NCI-H460 (cell line): ENCODE measurements around the gene CHST11. TPM values are rescaled to one million over a fixed set of nuclear protein-coding genes. Genes with fewer than 3 reads are reported as not detected.
A peak's percentile ranks its signal among the peaks of the same experiment; 100 is the strongest.

Experiments
- DNase-seq: peaks from one replicate; pipeline ENCODE4 v3.0.0-alpha.2; 2016; ENCODE audit warnings: low read depth; ENCODE audit errors: extremely low read depth
- total RNA-seq: library from RNA; depleted of rRNA; stranded (reverse); fragments of >200 nt; shearing (Covaris generic); gene quantifications from 2 replicates; pipeline ENCODE4 v1.2.3, GENCODE V29; 2014

The CHST11 gene
- total RNA-seq, 1 experiment from 2014 or later = 2.9 TPM

DNA sequence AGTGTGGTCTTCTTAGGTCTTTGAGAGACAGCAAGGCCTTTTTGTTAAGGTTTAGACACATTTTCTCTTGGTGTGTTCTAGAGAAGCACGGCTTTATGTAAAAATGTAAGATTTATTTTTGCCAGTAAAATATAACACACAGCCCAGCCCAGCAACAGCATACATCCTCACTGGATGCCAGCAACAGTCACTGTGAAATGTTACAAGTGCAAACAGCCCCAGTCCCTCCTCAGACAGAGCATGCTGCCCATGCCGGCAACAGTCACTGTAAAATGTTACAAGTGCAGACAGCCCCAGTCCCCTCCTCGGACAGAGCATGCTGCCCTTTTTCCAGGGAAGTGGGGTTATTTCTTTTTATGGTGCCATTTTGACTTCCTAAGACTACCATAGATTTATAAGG lies 207.6 kb downstream of the CHST11 start:
- no peak for DNase-seq

DNA sequence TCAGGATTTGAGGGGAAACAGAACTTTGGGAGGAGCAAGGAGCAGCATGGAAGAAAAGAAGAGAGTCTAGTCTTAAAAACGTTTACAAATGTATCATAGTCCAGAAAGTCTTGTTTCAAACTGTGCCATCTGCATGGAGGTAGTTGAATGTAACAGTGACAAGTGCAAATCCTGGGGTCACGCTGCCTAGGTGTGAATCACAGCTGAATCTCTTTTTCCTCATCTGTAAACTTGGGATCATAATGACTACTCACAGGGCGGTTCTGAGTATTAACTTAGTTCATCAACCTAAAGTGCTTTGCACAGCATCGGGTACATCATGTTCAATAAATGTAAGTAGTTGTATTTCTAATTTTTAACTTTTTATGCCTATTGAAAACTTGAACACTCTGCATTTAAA lies 208.5 kb downstream of the CHST11 start:
- DNase-seq = no peak

DNA sequence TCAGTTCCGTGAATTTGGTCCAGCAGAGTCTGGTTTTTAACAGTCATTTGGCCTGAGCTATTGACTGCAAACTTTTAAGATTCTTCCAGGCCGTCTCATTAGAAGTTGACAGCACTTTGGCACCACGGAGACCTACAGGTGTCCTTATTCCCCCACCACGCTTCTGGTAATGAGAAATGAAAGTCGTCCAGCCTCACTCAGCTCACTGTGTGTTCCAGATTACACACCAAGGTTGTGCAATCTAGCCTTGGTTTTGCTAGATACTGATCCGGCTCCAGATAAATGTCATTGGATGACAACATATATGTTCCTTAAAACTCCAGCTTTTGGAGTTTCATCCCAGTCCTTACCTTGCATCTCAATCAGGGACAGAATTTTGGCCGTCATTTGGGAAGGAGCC lies 210.4 kb downstream of the CHST11 start:
- no peak for DNase-seq

DNA sequence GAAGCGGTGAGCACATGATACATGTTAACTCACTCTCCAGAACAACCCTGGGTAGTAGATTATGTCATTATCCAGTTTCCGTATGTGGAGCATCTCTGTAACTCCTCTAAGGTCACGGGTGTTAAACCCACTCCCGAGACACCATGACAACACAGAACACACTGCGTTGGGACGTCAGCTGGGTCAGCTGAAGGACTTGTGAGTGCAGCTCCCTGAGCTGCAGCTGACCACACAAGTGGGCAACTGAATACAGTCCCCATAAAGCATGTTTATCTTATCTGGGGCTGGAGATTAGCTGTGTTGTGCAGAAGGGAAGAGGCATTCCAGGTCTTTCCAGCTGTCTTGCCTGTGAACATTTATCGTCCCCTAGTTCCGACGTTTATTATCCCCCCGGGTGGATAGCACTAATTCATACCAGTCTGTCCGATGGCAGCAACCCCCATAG lies 211.5 kb downstream of the CHST11 start:
- DNase-seq = no peak

DNA sequence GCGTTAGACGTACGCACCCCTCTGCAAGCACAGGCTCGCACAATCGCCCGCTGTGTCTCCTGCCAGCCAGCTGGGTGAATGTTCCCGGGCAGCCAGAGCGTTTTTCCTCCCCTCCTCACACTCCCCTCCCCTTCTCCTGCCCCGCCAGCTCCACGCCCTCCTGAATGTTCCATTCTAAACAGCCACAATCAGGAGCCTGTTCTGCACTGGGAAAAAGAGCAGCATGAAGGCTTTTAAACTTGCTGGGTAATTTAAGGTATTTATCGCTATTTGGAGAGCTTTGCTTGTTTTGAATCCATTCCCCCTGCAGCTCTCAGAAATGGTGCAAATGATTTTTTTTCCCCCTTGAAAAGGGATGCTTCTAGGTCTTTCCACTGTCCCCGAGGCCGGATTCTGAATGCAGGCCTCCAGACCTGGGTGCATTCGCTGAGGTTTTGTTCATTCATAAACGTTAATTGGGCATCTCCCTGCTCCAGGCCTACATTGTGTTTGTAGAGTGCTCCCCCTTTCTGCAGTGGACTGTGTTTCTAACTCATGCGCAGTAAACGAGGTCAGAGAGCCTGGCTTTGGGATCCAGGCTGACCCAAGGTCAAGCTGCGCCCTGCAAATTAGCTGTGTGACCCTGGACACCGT lies 212.5 kb downstream of the CHST11 start:
- DNase-seq = peak; percentile 29

DNA sequence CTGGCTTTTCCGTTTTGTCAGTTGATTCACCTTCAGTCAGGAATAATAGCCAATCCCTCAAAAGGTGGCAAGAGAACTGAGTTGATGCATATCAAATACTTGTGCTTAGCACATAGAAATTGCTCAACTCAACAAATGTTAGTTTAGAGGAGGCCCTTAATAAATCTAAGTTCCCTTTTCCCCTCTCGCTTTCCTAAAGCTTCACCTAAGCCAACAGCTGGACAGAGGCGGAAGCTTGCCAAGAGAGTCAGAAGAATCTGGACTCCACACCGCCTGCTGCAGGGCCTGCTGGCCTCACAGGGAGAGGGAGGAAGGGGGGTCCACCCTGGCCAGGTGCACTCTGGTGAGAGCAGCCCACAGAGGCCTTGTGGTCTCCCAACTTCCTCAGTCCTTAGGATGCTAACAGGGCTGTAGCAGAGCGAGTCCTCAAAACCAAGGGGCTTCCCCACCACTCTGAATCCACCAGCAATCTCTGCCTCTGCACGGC lies 213.1 kb downstream of the CHST11 start:
- DNase-seq = no peak

DNA sequence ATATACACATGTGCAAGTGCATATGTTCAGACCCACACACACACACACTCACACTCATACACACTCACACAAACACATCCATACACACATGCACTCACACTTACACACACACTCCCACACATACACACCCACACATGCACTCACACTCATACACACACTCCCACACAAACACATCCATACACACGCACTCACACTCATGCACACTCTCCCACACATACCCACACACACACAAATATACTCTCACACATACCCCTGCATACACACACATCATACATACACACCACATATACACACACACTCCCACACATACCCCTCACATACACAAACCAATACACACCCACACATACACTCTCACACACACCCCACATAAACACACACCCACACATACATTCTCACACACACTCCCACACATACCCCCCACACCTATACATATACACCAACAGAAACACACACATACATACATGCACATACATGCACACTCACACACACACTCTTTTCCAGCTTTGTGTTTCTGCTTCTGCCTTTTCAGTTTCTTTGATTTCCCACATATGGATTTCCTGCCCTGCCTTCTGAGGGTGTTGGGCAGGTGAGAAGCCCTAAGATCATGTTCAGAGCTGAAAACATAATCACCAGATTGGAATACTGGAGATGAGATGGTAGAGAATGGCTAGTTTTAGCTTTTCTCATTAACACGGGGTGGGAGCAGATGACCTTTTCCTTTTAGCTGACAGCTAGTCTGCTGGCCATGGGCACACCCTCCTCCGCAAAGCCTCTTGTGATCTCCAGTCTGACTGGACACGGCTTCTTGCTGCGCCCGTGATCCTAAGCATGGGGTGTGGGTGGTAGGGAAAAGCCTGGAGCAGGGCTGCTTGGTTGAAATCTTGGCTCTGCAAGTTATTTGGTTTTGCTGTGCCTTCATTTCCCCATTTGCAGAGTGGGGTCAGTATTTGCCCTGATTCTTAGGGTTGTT lies 214.0 kb downstream of the CHST11 start:
- DNase-seq = peak; percentile 50

DNA sequence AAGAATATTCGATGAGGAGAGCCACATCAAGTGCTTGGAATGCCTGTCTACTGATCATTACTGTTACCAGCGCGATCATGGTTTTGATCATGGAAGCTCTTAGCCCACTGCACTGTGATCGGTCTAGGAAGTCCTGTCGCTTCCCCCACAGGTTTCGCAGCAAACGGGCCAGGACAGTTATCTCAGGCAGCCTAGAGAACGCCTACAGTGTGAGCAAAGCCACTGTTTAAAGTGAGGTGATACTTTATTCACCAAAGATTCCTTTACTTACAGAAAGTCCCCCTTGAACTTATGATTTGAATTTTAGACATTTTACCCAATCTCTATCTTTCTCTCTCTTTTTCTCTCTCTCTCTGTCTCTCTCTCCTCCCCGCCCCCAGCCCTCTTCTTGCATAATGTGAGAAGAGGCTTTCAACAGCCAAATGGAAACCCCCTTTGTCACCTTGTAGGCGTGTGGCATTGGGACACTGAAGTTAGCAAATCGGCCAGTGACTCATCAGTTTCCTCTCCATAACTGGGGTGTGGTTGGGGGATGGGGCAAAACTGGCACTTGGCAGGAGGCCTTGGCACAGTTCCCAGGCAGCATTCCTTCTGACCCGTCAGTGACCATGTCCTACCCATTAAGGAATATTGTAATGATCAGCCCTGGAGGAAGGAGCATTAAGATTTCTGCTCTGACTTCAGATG lies 214.8 kb downstream of the CHST11 start:
- peak; percentile 97 for DNase-seq

DNA sequence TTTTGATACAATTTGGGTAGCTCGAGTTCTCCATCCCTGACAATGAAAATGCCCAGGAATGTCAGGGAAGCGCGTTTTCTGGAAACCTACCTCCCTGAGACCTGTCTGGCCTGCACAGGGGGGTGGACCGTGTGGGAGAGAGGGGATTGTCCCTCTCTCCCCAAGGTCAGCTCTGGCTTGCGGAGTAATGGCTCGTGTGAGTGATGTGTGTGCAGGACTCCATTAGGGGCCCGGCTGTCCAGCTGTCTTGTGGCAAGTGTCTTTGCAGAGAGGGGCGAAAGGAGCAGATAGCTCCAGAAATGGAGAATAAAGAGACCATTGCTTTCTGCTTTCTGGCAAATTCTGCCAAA lies 215.3 kb downstream of the CHST11 start:
- no peak for DNase-seq

DNA sequence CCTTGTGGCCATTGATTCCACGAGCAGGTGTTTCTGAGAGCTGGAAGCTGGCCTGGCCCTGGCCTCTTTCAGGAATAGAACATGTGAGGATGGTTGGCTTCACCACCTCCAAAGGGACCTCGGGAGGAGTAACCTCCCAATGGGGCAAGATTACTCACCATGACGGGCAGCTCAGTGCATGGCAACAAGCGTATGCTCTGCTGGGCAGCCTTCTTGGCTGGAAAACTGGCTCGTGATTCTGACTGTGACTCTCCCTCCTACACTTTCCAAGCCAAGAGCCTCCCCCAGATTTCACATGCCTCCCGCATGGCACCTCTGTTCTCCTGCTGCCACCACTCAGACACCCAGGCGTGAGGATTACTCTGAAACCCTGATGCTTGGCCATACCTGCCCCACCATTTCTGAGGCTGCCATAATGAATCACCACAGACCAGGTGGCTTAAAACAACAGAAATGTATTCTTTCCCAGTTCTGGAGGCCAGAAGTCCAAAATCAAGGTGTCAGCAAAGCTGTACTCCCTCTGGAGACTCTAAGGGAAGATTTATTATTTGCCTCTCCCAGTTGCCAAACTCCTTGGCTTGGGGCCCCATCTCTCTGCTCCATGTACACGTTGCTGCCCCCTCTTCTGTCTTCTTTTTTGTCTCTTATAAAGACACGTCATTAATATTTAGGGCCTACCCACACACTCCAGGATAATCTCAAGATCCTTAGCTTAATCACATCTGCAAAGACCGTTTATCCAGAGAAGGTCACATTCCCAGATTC lies 215.9 kb downstream of the CHST11 start:
- no peak for DNase-seq

DNA sequence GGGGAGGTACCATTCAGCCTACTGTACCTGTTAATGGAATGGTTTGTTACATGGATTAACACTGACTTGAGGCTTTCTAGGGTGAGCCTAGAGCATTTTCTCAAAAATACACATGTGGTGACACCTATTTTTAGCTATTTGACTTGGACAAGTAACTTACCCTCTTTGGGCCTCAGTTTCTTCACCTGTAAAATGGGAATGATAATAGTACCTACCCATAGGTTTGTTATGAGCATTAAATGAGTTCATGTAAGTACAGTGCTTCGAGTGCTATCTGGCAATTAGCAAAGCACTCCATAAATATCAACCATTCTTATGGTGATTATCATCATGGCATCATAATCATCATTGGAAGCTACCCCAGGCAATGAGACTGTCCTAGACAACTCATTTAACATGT lies 216.5 kb downstream of the CHST11 start:
- no peak for DNase-seq

DNA sequence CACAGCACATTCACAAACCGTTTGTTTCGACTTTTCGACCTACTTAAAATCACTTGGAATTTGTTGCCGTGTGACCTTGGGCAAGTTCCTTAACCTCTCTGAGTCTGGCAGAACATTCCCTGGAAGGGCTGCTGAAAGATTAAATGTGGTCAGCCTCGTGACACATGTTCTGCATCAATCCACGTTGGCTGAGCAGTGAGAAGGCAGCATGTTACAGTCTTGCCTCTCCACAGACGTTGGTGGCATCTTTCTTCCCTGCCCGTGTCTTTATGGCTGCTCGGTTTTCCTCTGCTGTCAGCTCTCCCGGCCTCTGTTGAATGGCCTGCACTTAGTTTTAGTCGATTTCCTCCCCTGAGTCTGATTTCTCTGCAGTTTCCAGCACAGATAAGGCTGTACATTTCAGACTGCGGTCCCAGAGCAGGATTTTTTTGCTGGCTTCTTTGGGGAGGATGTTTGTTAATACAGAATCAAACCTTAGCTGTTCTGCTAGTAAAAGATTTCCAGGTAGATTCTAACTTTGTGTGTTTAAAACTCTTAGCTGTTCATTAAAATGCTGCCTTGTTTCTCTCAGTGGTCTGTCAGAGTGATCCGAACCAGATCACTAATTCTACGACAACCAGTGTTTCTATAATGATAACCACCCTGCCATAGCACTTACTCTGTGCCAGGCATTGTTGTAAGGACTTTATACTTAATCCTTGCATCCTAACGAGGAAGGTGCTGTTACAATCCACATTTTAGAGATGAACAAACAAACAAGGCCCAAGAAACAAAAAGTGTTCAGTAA lies 217.1 kb downstream of the CHST11 start:
- DNase-seq = no peak

DNA sequence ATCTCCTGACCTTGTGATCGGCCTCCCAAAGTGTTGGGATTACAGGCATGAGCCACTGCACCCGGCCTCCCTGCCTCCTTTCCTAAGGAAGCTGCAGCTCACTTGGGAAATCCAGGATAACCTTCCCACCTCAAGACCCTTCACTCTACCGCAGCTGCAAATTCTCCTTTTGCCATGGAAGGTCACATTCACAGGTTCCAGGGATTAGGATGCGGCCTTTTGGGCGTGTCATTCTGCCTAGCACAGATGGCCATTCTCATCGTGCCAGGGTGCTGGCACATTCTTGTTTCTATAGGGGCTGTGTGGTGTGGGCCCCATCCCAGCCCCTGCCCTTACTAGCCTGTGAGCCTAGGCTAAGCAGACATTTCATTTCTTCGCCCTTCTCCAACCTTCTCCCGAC lies 219.9 kb downstream of the CHST11 start:
- no peak for DNase-seq

DNA sequence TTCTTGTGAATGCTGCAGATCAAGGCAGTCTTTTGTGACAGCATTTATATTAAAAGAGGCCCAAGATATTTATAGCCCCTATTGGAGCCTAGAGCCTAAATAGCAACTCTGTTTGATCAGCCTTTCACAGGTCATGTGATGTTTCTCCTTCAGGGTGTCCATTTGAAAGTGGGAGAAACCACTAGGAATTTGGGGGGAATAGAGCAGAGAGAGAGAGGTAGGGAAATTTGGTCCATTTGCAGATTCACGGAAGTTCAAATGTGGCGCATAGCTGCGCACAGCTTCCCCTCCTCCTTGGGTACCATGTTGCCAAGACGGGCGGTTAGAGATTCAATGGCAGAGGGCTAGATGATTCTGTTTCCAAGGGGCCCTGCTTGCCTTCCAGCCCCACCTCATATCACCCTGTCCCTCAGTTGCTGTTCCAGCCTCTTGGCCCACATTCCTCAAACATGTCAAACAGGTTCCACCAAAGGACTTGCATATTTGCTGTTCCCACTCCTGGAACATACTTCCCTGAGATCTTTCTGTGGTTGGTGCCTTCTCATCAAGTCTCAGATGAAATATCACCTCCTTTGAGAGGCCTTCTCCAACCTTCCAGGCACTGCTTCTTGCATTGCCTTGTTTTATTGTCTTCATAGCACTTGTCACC lies 220.8 kb downstream of the CHST11 start:
- no peak for DNase-seq

DNA sequence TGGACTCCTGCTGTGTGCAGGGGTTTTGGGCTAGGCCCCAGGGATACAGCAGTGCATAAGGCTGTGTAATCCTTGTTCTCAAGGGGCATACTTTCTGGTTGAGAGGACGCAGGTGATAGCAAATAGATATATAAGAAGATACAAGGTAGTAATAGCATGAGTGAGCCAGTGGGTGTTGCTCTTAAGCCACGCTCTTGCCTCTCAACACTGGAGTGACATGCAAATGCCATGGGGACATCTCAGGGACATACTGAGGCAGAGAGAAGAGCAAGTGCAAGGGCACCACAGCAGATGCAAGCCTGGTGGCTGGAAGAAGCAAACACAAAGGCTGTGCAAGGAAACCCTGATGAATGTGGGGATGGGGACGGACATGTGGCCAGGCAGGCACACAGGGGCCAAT lies 223.3 kb downstream of the CHST11 start:
- DNase-seq = no peak

DNA sequence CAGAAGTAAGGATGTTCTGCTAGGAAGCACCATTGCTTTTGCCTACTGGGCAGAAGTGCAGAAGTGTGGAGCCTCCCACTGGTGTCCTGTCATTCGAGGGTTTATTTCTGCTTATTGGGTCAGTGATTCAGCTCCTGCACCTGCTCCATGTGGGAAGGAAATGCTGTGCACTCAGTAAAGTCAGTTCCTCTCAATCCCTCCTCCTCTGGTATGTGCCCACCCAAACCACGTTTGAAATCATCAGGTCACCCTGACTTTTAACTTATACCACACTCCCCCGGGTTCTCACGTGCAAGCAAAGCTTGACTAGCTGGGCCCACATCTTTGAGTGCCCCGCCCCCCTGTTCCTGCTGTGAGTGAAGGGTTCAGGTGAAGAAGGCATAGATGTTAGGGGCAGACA lies 223.7 kb downstream of the CHST11 start:
- DNase-seq = no peak

DNA sequence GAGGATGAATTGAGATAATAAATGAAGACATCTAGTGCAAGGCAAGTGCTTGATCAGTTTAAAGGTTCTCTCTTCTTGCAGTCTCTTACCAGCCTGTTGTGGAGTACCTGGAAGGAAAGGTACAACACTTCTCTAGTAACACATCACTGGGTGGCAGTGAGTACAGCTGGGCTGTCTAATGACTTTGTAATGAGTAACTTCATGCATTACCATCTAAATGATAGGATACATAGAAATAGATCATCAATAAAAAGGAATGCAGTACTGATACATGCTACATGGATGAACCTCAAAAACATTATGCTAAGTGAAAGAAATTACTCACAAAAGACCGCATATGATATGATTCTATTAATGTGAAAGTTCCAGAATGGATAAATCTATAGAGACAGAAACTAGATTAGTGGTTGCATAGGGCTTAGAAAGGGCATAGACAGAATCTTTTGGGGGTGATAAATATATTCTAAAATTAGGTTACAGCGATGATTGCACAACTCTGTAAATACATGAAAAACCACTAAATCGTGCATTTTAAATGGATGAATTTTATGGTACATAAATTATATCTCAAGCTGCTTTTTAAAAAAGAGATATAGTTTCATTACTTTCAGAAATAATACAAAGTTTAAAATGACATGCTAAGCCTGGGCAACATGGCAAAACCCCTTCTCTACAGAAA lies 224.4 kb downstream of the CHST11 start:
- DNase-seq = no peak

DNA sequence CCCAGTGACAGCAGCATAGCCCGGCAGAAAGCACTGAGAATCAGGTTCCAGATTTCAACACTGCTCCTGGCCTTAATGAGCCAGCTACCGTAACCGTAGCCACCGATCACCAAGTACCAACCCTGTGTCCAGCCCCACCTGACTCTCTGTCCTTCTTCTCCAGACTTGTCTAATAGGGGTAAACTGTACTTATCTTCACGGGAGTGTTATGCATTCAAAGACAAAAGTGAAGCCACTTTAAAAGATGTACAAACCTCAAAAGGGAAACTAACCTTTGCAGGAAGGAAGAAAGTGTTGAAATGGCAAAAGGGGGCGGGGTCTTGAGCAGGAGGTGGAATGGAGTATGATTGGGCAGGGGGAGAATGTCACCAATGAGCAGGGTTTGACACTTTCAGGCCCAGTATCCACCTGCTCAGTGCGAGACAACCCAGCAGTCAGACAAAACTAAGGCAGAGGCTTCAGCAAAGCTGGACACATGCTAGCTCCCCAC lies 226.1 kb downstream of the CHST11 start:
- DNase-seq = no peak
